Esophagus muscularis mucosa (tissue), 4 donors: ENCODE data around the gene MSI2. TPM values are rescaled to one million over a fixed set of nuclear protein-coding genes. Genes with fewer than 3 reads are reported as not detected.

ENCODE experiments used
- DNase-seq: peaks from one replicate; pipeline ENCODE4 v3.0.0-alpha.2; 2017; ENCODE audit errors: extremely low spot score
- H3K27ac ChIP-seq, 4 donors: fragments of 200-600 bp; sonication (generic); replicated peaks in 1 of 4; 1 replicate in 3 of 4; 2 replicates in 1 of 4; pipeline ENCODE4 v1.5.1; 2016 to 2019; ENCODE audit warnings: mild to moderate bottlenecking in 1 of 4
- H3K27me3 ChIP-seq, 4 donors: fragments of 200-600 bp; sonication (generic); one replicate each; pipeline versions ENCODE4 v1.5.1 to v1.6.0; 2016 to 2019
- H3K36me3 ChIP-seq, 4 donors: fragments of 200-600 bp; sonication (generic); one replicate each; pipeline ENCODE4 v1.5.1; 2016 to 2019
- H3K4me1 ChIP-seq, 4 donors: fragments of 200-600 bp; sonication (generic); one replicate each; pipeline ENCODE4 v1.5.1; 2016 to 2019
- H3K4me3 ChIP-seq, 4 donors: fragments of 200-600 bp; sonication (generic); 1 replicate in 2 of 4; 2 replicates in 2 of 4; pipeline ENCODE4 v1.5.1; 2016 to 2019; ENCODE audit warnings: mild to moderate bottlenecking in 4 of 4, moderate library complexity in 1 of 4
- H3K9me3 ChIP-seq, 4 donors: fragments of 200-600 bp; sonication (generic); 1 replicate in 3 of 4; 2 replicates in 1 of 4; pipeline ENCODE4 v1.5.1; 2016 to 2019
- EP300 ChIP-seq: sonication (generic); formaldehyde crosslinking; IDR thresholded peaks from one replicate; pipeline ENCODE4 v1.6.1; 2017; ENCODE audit warnings: antibody characterized with exemption
- POLR2A ChIP-seq: fragments of 450-650 bp; IDR thresholded peaks from one replicate; pipeline ENCODE4 v1.6.1; 2017; ENCODE audit warnings: antibody characterized with exemption, moderate library complexity, mild to moderate bottlenecking, low read depth
- POLR2AphosphoS5 ChIP-seq, 2 donors: sonication (generic); formaldehyde crosslinking; IDR thresholded peaks; one replicate each; pipeline ENCODE4 v1.6.1; 2017; ENCODE audit warnings: antibody characterized with exemption in 2 of 2
- WGBS: methylation state at CpG from one replicate; pipeline ENCODE4 v1.1.5; 2018; 5-methylcytosine and 5-hydroxymethylcytosine counted together
- intact Hi-C: fragments of 100-400 bp; cut with DNase I; formaldehyde crosslinking; loops from one replicate; pipeline ENCODE4 v1.15.1; 2023
- total RNA-seq, 4 donors: library from RNA; depleted of rRNA; stranded (reverse); fragments of >200 nt; gene quantifications; one replicate each; pipeline versions ENCODE4 v1.1.0 to v1.2.1, GENCODE V29; 2016
- TF ChIP-seq, protein P1 (sequence below), 3 experiments: fragments of 200-600 bp in 2 of 3; fragments of 450-650 bp in 1 of 3; sonication (generic) in 2 of 3; IDR thresholded peaks; one replicate each; pipeline ENCODE4 v1.5.1; 2017 to 2019; ENCODE audit warnings: antibody characterized with exemption in 3 of 3, mild to moderate bottlenecking in 2 of 3, moderate library complexity in 1 of 3

MSI2 gene
- total RNA-seq, 4 donors from 2014 or later: 28.8 to 39.0 (median 29.6) TPM

DNA sequence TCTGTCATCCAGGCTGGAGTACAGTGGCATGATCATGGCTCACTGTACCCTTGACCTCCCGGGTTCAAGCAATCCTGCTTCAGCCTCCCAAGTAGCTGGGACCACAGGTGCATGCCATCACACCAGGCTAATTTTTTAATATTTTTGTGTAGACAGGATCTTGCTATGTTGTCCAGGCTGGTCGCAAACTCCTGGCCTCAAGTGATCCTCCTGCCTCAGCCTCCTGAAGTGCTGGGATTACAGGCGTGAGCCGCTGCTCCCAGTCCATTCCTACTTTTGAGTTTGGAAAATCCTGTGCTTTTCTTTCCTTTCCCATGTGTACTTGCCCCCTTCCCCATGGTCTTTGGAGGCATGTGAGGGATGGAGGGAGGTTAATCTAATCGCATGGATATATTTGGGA, 60.0 kb downstream of the MSI2 start:
- WGBS: 100% methylated on average over 5 of the region's 5 CpGs
- Histone ChIP-seq H3K27me3 (no peaks in the 10 kb centered on the region), H3K9me3 (no peaks in the 10 kb centered on the region), H3K36me3 (no peaks in the 10 kb centered on the region), H3K4me1 (no peaks in the 10 kb centered on the region), H3K27ac (no peak overlapping the region), H3K4me3 (no peak overlapping the region)
- no peak for TF ChIP-seq POLR2A
- TF ChIP-seq, protein P1, sequence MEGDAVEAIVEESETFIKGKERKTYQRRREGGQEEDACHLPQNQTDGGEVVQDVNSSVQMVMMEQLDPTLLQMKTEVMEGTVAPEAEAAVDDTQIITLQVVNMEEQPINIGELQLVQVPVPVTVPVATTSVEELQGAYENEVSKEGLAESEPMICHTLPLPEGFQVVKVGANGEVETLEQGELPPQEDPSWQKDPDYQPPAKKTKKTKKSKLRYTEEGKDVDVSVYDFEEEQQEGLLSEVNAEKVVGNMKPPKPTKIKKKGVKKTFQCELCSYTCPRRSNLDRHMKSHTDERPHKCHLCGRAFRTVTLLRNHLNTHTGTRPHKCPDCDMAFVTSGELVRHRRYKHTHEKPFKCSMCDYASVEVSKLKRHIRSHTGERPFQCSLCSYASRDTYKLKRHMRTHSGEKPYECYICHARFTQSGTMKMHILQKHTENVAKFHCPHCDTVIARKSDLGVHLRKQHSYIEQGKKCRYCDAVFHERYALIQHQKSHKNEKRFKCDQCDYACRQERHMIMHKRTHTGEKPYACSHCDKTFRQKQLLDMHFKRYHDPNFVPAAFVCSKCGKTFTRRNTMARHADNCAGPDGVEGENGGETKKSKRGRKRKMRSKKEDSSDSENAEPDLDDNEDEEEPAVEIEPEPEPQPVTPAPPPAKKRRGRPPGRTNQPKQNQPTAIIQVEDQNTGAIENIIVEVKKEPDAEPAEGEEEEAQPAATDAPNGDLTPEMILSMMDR (IDR thresholded peaks at IDR 0.05): no peak
- no peak for TF ChIP-seq EP300
- TF ChIP-seq POLR2AphosphoS5 (IDR thresholded peaks at IDR 0.05): no peak
- intact Hi-C loops: no loop called here
- DNase-seq: no peak

DNA sequence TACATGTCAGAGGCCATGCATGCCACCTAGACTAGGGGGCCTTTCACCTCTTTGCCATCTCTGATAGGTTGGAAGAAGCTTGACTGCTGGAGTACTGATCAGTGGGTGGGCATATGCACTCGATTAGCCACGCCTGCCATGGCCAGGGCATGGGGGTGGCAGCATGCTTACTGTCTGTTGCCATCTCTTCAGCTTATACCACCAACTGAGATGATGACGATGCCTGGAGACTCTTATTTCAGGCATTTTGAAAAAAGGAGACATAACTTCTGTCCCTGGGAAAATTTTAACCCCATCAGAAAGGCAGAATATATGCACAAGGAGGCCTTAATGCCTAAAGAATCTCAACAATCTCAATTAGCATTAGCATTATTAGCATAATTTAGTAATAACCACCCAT, 60.8 kb downstream of the MSI2 start:
- DNase-seq: no peak
- no peaks in the 10 kb centered on the region for H3K27me3 ChIP-seq
- TF ChIP-seq POLR2A: no peak
- no peak for TF ChIP-seq POLR2AphosphoS5 (IDR thresholded peaks at IDR 0.05)
- no peak for TF ChIP-seq EP300
- TF ChIP-seq, protein P1 (IDR thresholded peaks at IDR 0.05): no peak
- intact Hi-C loops: no loop called here
- no peak overlapping the region for H3K27ac ChIP-seq
- H3K4me3 ChIP-seq: no peak overlapping the region
- no peaks in the 10 kb centered on the region for H3K9me3 ChIP-seq
- H3K4me1 ChIP-seq: no peaks in the 10 kb centered on the region
- WGBS: 89% methylated on average over 1 of the region's 3 CpGs
- no peaks in the 10 kb centered on the region for H3K36me3 ChIP-seq

DNA sequence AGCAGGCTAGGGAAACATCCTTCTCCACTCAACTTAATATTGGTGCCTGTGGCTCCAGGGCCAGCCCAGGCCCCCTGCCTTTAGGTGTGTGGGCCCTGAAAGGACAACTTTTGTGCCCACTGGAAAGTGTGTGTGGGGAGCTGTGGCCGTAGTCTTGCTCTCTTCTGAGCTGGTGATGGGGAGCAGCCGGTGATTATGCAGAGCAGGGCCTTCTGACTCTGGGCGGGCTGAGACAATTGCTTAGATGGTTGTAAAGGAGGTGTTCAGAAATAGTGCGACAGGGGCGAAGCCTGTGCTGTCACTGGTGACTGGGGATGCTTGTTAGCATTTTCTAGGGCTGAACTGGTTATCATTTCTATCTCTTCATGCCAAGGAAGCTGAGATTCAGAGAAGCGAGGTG, 62.6 kb downstream of the MSI2 start:
- H3K4me1 ChIP-seq: no peaks in the 10 kb centered on the region
- no peaks in the 10 kb centered on the region for H3K36me3 ChIP-seq
- intact Hi-C loops: no loop called here
- H3K27ac ChIP-seq: no peak overlapping the region
- TF ChIP-seq, protein P1 (IDR thresholded peaks at IDR 0.05): no peak
- TF ChIP-seq POLR2AphosphoS5 (IDR thresholded peaks at IDR 0.05) (no peak), EP300 (no peak), POLR2A (no peak)
- WGBS: 97% methylated on average over 6 of the region's 6 CpGs
- H3K4me3 ChIP-seq: no peak overlapping the region
- no peaks in the 10 kb centered on the region for H3K27me3 ChIP-seq
- no peaks in the 10 kb centered on the region for H3K9me3 ChIP-seq
- DNase-seq: no peak

DNA sequence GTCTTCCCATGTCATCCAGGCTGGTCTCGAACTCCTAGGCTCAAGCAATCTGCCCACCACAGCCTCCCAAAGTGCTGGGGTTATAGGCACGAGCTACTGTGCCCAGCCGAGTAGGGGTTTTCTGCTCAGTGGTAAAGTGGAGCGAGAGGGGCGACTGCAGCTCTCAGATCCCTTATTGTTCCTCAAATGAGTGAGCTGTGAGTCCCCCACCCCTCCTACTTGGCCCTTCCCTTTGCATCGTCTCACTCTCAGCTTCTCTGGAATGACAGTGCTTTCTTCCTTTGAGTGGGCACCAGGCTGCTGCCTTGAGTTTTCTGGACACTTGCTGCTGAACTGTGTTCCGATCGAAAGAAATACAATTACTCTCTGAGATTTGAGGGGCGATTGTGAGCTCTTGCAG, 63.5 kb downstream of the MSI2 start:
- Histone ChIP-seq H3K27ac (no peak overlapping the region), H3K4me3 (no peak overlapping the region), H3K27me3 (no peaks in the 10 kb centered on the region), H3K36me3 (peaks cover 0 to 9% (median 0%) of the 10 kb centered on the region in 4 donors), H3K4me1 (no peaks in the 10 kb centered on the region), H3K9me3 (no peaks in the 10 kb centered on the region)
- TF ChIP-seq POLR2A (no peak), POLR2AphosphoS5 (IDR thresholded peaks at IDR 0.05) (no peak), EP300 (no peak)
- TF ChIP-seq, protein P1 (IDR thresholded peaks at IDR 0.05): no peak
- DNase-seq: no peak
- intact Hi-C loops: no loop called here
- WGBS: 92% methylated on average over 9 of the region's 9 CpGs

DNA sequence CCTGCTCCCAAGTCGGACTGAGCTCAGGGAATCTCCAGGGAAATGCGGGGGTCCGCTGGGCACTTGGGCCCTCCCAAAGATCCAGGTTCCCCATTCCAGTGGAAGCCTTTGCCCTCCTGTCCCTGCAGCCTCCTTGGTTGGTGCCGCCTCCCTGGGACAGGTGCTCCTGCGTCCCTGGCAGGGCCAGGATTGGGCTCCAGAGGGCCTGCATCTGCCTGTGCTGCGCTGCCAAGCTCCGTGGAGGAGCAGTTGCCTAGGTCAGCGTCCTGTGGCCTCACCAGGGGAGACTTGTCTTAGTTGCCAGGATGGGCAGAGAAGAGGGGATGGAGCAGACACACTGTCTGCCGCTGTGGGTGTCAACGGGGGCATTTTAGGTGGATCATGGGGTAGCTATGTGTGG, 67.1 kb downstream of the MSI2 start:
- no peak overlapping the region for H3K27ac ChIP-seq
- no peaks in the 10 kb centered on the region for H3K27me3 ChIP-seq
- no peak overlapping the region for H3K4me3 ChIP-seq
- H3K36me3 ChIP-seq: peaks cover 0 to 10% (median 0%) of the 10 kb centered on the region in 4 donors
- no peak for DNase-seq
- intact Hi-C loops: no loop called here
- TF ChIP-seq POLR2AphosphoS5 (IDR thresholded peaks at IDR 0.05) (no peak), POLR2A (no peak), EP300 (no peak)
- TF ChIP-seq, protein P1 (IDR thresholded peaks at IDR 0.05): no peak
- WGBS: 97% methylated on average over 10 of the region's 10 CpGs
- H3K4me1 ChIP-seq: peaks cover 0 to 7% (median 0%) of the 10 kb centered on the region in 4 donors
- H3K9me3 ChIP-seq: no peaks in the 10 kb centered on the region
